GM18861 (cell line): ENCODE results near the gene MMP3.
A peak's percentile ranks its signal among the peaks of the same experiment; 100 is the strongest.
"Not testable (repeated sequence)": the region's sequence is repeated elsewhere in the genome, so short reads cannot be mapped to it uniquely, and the experiment has no call there.

ENCODE experiments used
- ATAC-seq: cut with Tn5 transposase; IDR thresholded peaks from one replicate; pipeline ENCODE4 v1.9.1; 2021; ENCODE audit not compliant: unreplicated experiment

Gene MMP3

GRCh38 chr11:102843489-102843888 lies at the start of gene MMP3:
Gene MMP3, minus strand, starts transcription at chr11:102843609. Its CDS starts 63 bp downstream, at chr11:102843546.
- ATAC-seq = no peak

- no peak for ATAC-seq
Measured at GRCh38 chr11:102891736-102892135, 48.3 kb upstream of the MMP3 start.

GRCh38 chr11:102886999-102887398 lies 43.6 kb upstream of the MMP3 start:
- no peak for ATAC-seq

DNA sequence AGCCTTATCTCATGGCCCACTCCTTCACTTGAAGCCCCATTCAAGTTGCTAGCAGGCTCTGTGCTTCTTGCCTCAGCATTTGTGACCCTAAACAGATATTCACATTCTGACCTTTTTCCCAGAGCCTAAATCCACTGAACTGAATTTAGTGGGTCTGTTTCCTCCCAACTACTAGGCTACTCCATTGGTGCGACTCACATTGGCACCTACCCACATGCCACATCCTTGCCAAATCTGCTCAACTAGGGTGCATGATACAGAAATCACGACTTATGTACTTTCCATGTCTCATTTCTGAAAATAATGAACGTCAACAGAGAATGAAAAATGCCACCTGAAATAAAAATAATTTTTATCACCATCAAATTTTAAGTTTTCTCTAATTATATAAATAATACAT lies 39.7 kb upstream of the MMP3 start:
- ATAC-seq = no peak

GRCh38 chr11:102882389-102883024 lies 39.1 kb upstream of the MMP3 start:
- peak; percentile 90 for ATAC-seq

- no peak for ATAC-seq
Measured at GRCh38 chr11:102879801-102880200, 36.4 kb upstream of the MMP3 start.

GRCh38 chr11:102878595-102878994 lies 35.2 kb upstream of the MMP3 start:
- ATAC-seq = no peak

GRCh38 chr11:102874852-102875251 lies 31.4 kb upstream of the MMP3 start, which contains the start of gene MMP12:
Gene MMP12, minus strand, starts transcription at chr11:102874982. Its CDS starts 45 bp downstream, at chr11:102874937.
- no peak for ATAC-seq

- not testable (repeated sequence) for ATAC-seq
Measured at GRCh38 chr11:102869354-102869964, 26.1 kb upstream of the MMP3 start.

GRCh38 chr11:102868339-102868738 lies 24.9 kb upstream of the MMP3 start:
- no peak for ATAC-seq

- no peak for ATAC-seq
Measured at GRCh38 chr11:102864724-102865123, 21.3 kb upstream of the MMP3 start.

- no peak for ATAC-seq
Measured at GRCh38 chr11:102853956-102854355, 10.5 kb upstream of the MMP3 start.

DNA sequence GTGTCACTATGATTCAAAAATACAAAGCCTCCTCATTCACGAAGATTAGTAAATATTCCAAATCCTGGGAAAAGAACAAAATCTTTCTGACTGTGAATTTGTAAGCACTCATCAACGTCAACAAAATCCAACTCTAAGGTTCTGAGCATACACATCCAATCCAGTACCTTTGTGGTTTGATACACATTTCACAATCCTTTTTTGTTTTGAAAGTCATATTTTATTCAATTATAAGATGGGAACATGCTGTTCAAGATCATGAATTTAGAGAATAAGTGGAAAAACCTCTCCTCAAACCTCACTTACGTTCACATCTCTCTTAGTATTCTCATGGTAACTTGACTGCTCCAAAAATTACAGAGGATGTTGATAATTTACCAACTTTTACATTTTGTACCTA lies 9.6 kb upstream of the MMP3 start:
- no peak for ATAC-seq

- no peak for ATAC-seq
Measured at GRCh38 chr11:102850973-102851745, 7.8 kb upstream of the MMP3 start.

- ATAC-seq = no peak
Measured at GRCh38 chr11:102849311-102849710, 5.9 kb upstream of the MMP3 start.

GRCh38 chr11:102846292-102846691 lies 2.9 kb upstream of the MMP3 start:
- no peak for ATAC-seq

GRCh38 chr11:102842930-102843329 lies 479 bp downstream of the MMP3 start:
- ATAC-seq = no peak

- ATAC-seq = no peak
Measured at GRCh38 chr11:102840018-102840417, 3.4 kb downstream of the MMP3 start.

GRCh38 chr11:102837646-102838045 lies 5.8 kb downstream of the MMP3 start:
- ATAC-seq = no peak

DNA sequence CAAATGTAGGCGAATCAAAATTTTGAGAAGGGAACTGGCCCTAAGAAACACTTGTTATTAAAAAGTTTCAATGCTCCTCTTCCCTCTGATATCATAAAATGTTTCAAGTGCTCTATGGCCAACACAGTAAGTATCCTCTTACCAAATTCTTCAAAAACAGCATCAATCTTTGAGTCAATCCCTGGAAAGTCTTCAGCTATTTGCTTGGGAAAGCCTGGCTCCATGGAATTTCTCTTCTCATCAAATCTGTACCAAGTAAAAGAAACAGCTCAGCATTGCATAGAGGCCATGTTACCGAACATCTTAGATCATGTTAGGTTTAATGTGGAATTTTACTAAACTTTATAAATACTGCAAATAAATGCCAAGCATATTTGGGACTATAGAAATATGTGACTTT lies 6.3 kb downstream of the MMP3 start:
- ATAC-seq = no peak

DNA sequence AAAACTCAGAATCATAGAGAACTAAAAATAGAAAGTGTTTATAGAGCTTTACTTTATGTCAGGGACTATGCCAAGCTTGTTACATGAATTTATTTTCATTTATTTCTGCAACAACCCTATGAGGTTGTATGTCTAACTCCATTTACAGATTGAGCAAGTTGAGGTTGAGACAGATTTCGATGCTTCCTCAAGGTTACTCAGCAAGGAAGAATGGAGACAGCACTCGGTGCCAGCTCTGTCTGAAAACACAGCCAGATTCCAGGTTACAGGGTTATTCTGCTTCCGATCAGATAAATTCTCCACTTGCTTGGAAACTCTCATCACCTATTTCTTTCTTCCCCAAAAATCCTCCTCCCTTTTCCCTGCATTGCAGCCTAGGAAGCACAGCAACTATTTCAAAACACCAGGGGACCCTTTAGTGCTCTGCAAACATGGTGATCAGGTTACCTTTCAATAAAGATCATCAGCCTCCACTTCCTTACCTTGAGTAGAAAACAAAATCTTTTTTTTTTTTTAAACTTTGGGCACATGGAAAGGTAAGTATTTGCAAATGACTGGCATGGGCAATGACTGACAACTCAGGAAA lies 7.0 kb downstream of the MMP3 start:
- ATAC-seq = no peak

- no peak for ATAC-seq
Measured at GRCh38 chr11:102833731-102834130, 9.7 kb downstream of the MMP3 start.
